ENCODE results near the gene ADGRG2. TPM values are rescaled to one million over a fixed set of nuclear protein-coding genes. Genes with fewer than 3 reads are reported as not detected.

ADGRG2 gene
- total RNA-seq, 1 experiment from 2014 or later, result 1.4 TPM

DNA sequence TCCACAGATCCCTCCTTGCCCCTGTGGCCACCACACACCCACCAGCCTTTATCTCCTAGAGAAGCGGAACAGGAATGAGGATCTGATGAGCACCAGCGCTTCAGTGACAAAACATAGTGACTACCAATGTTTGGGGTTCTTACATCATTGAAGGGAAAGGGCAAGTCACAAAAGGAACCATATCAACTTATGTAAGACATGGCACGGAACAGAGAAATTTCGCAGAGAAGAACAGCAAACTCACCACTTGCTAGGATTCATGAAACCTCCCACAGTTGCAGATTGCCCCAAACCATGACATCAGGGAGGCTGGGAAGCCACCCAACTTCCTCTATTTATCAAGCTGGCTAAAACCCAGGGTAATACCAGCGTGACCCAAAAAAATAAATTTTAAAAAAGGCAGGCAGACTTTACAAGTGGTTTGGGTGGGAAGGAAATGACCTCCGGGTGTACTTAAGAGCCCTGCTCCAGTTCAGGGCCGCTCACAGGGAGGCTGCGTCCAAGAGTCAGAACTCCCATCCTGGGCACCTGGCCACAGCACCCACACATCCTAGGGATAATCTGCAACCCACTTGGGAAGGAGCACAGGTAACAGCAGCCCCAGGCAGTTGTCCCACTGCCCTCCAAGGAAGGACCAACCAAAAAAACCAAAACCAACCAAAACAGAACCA is 36.0 kb downstream of the ADGRG2 start:
- Histone ChIP-seq H4K20me1 (ENCODE audit: low read length) (no peaks in the 10 kb centered on the region), H3K9me3 (ENCODE audit: low read length) (0 out of 2 replicates have a peak, but pooled peaks cover 5% of the 10 kb centered on the region), H3K27me3 (ENCODE audit: low read length) (no peaks in the 10 kb centered on the region), H3K9me2 (replicated peaks; ENCODE audit: low read length) (no peaks in the 10 kb centered on the region), H3K4me1 (ENCODE audit: insufficient read depth, low read length) (no peaks in the 10 kb centered on the region), H3K36me3 (ENCODE audit: low read depth, low read length) (no peaks in the 10 kb centered on the region; the same call in 1 of the 2 replicates), H3K9ac (ENCODE audit: low read length) (no peak overlapping the region), H3K4me3 (ENCODE audit: low read length) (no peak overlapping the region), H3F3A (ENCODE audit: low read length, unreplicated experiment) (no peaks in the 10 kb centered on the region), H3K27ac (ENCODE audit: low read length) (no peak overlapping the region), H3K4me2 (ENCODE audit: low read length) (no peak overlapping the region), H2AFZ (ENCODE audit: low read length) (no peak overlapping the region), H3K79me2 (ENCODE audit: low read length) (no peaks in the 10 kb centered on the region)
- no TSS peak for BruUV-seq (replicated peaks)
- DNase-seq, result no peak
- ATAC-seq, result no peak
- CTCF ChIA-PET, result no interaction called here
- POLR2A ChIA-PET (ENCODE audit: unreplicated experiment), result no interaction called here
- intact Hi-C loops (cut with micrococcal nuclease), result no loop called here
- TF ChIP-seq EZH2 (IDR thresholded peaks at IDR 0.05; ENCODE audit: low read length, unreplicated experiment), result no peak
- no peak for TF ChIP-seq CTCF (conservative IDR thresholded peaks at IDR 0.05; ENCODE audit: low read depth, low read length)
- no peak for TF ChIP-seq EZH2phosphoT487 (IDR thresholded peaks at IDR 0.05; ENCODE audit: borderline replicate concordance, low read length)

DNA sequence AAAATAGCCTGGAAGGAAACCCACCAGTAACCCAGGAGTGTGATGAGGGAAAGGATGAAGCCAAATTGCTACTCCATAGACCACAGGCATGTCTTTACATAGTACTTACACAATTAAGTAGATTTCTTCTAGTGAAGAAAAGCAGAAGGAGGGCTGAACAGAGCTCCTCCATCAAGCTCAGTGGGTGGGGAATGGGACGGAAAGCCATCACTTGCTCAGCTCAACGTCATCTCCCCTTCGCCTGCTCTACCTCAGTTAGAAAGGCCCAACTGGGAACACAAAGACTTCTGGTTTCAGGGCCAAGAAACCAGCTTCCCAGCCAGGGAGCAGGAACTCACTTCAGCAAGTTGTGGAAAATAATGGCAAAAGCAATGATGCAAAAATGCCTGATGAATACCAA is 36.6 kb downstream of the ADGRG2 start:
- Histone ChIP-seq H3K27me3 (ENCODE audit: low read length) (no peaks in the 10 kb centered on the region), H3K79me2 (ENCODE audit: low read length) (no peaks in the 10 kb centered on the region), H3K4me1 (ENCODE audit: insufficient read depth, low read length) (no peaks in the 10 kb centered on the region), H3F3A (ENCODE audit: low read length, unreplicated experiment) (no peaks in the 10 kb centered on the region), H3K4me3 (ENCODE audit: low read length) (no peak overlapping the region), H3K9me2 (replicated peaks; ENCODE audit: low read length) (no peaks in the 10 kb centered on the region), H4K20me1 (ENCODE audit: low read length) (no peaks in the 10 kb centered on the region), H3K27ac (ENCODE audit: low read length) (no peak overlapping the region), H3K9me3 (ENCODE audit: low read length) (0 out of 2 replicates have a peak, but pooled peaks cover 5% of the 10 kb centered on the region), H2AFZ (ENCODE audit: low read length) (no peak overlapping the region), H3K36me3 (ENCODE audit: low read depth, low read length) (no peaks in the 10 kb centered on the region; the same call in 1 of the 2 replicates), H3K4me2 (ENCODE audit: low read length) (no peak overlapping the region), H3K9ac (ENCODE audit: low read length) (no peak overlapping the region)
- DNase-seq (no peak), ATAC-seq (no peak)
- BruUV-seq (replicated peaks), result no TSS peak
- ChIA-PET POLR2A (ENCODE audit: unreplicated experiment) (no interaction called here), CTCF (no interaction called here)
- TF ChIP-seq CTCF (conservative IDR thresholded peaks at IDR 0.05; ENCODE audit: low read depth, low read length), result no peak
- TF ChIP-seq EZH2 (IDR thresholded peaks at IDR 0.05; ENCODE audit: low read length, unreplicated experiment), result no peak
- TF ChIP-seq EZH2phosphoT487 (IDR thresholded peaks at IDR 0.05; ENCODE audit: borderline replicate concordance, low read length), result no peak
- intact Hi-C loops (cut with micrococcal nuclease), result no loop called here

- ATAC-seq (no peak), DNase-seq (no peak)
- ChIA-PET POLR2A (ENCODE audit: unreplicated experiment) (no interaction called here), CTCF (no interaction called here)
- intact Hi-C loops (cut with micrococcal nuclease), result no loop called here
- Histone ChIP-seq H3K79me2 (ENCODE audit: low read length) (no peaks in the 10 kb centered on the region), H3K27me3 (ENCODE audit: low read length) (no peaks in the 10 kb centered on the region), H3F3A (ENCODE audit: low read length, unreplicated experiment) (no peaks in the 10 kb centered on the region), H3K9ac (ENCODE audit: low read length) (no peak overlapping the region), H3K36me3 (ENCODE audit: low read depth, low read length) (no peaks in the 10 kb centered on the region), H3K4me3 (ENCODE audit: low read length) (no peak overlapping the region), H3K4me1 (ENCODE audit: insufficient read depth, low read length) (peaks cover 15% of the 10 kb centered on the region), H2AFZ (ENCODE audit: low read length) (no peak overlapping the region), H3K27ac (ENCODE audit: low read length) (no peak overlapping the region), H3K9me2 (replicated peaks; ENCODE audit: low read length) (no peaks in the 10 kb centered on the region), H4K20me1 (ENCODE audit: low read length) (no peaks in the 10 kb centered on the region), H3K9me3 (ENCODE audit: low read length) (no peaks in the 10 kb centered on the region), H3K4me2 (ENCODE audit: low read length) (no peak overlapping the region)
- no peak for TF ChIP-seq EZH2 (IDR thresholded peaks at IDR 0.05; ENCODE audit: low read length, unreplicated experiment)
- TF ChIP-seq EZH2phosphoT487 (IDR thresholded peaks at IDR 0.05; ENCODE audit: borderline replicate concordance, low read length), result no peak
- TF ChIP-seq CTCF (conservative IDR thresholded peaks at IDR 0.05; ENCODE audit: low read depth, low read length), result no peak
- BruUV-seq (replicated peaks), result no TSS peak
Observed at GRCh38 chrX:19075754-19076153, 46.5 kb downstream of the ADGRG2 start.
